ENCODE results near the gene RCAN2.
A peak's percentile ranks its signal among the peaks of the same experiment; 100 is the strongest.

RCAN2 gene

DNA sequence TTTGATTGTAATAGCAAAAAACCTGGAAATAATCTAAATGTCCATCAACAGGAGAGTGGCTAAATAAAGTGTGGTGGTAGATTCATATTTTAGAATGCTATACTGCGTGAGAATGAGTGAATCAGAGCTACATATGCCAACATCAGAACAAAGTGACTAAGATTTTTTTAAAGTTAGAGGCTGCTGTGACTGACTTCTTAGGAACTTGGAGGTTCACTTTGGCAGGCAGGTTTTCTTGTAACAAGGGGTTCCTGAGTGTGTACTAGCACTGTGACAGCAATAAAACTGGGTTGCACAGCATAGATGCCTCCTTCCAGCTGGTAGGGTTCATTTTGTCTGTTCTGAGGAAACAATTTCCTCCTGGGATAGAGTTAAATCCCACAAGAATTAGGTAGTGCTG lies 245.2 kb downstream of the RCAN2 start:
- DNase-seq: no peak

GRCh38 chr6:46244670-46245069 lies 246.6 kb downstream of the RCAN2 start:
- DNase-seq: no peak

GRCh38 chr6:46243754-46244153 lies 247.5 kb downstream of the RCAN2 start:
- no peak for DNase-seq

GRCh38 chr6:46242921-46243320 lies 248.3 kb downstream of the RCAN2 start:
- no peak for DNase-seq

GRCh38 chr6:46240866-46241565 lies 250.2 kb downstream of the RCAN2 start:
- DNase-seq: no peak

DNA sequence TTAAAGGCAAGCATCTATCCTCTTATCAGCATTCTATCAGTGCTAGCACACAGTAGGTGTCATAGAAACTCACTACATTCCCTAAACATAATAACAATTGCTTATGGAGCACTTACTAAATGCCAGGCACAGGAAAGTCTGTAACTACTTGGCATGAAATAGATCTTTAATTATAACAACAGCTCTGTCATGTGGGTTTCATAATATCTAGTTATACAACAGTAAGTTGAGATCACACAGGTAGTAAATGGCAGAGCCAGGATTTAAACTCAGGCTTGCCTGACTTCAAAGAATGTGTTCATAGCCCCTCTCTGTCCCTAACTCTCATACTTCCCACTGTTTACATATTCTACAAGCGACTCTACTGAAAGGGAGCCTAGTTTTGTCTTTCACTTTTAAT lies 254.5 kb downstream of the RCAN2 start:
- no peak for DNase-seq

GRCh38 chr6:46235242-46235641 lies 256.0 kb downstream of the RCAN2 start:
- DNase-seq: no peak

DNA sequence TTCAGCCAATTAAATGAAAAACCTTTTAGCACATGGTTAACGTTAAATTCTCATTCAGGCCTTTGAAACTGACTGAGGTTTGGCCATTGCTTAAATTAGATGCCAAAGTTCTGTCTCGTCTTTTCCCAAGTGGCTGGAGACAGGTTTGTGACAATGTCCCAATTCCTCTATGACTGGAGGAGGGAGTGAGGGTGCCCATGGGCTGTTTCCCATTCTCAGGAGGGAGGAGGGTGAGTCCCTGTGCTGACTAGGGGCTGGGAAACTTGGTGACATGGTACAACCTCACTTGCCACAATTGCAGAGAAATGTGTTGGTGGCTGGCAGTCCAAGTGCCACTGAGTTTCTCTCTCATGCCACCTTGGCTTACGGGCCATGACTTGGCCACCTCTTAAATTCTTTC lies 256.5 kb downstream of the RCAN2 start:
- no peak for DNase-seq

DNA sequence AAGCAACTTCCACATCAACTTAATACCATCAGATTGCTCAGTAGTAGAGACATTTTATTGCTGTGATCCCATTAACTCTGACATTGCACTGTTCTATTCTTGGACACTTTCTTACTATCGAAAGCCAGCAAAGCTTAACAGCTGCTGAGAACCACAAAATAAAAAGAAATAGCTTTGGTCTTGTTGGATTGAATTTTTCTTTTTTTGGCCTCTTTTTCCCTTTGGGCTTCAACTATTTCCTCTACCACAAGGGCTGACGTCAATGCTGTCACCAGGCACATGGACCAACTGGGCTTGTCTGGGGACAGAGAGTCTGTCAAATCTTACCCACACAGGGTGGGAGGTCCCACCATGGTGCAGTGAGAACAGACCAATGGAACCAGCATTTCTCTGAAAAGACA lies 257.1 kb downstream of the RCAN2 start:
- DNase-seq: no peak

- no peak for DNase-seq
Observed at GRCh38 chr6:46233129-46233528, 258.1 kb downstream of the RCAN2 start.

DNA sequence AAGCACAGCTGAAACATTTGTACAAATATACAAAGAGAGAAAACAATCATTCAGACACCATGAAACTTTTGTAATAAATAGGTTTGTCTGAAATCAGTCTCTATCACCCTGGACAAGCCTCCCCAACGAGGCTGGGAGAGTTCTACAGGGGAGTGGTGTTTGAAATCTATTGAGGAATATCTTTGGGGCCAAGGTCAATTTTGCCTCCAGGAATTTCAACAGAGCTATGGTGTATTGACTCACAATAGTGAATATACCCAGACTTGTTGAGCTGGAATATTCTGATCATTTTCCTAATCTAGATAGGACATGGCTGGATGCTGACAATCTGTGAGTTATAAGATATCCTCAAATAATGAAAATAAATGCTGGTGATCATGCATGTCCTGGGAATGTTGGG lies 269.0 kb downstream of the RCAN2 start:
- no peak for DNase-seq

GRCh38 chr6:46221222-46221793 lies 269.9 kb downstream of the RCAN2 start:
- peak in 1 of 2 donors; percentile 35 for DNase-seq

DNA sequence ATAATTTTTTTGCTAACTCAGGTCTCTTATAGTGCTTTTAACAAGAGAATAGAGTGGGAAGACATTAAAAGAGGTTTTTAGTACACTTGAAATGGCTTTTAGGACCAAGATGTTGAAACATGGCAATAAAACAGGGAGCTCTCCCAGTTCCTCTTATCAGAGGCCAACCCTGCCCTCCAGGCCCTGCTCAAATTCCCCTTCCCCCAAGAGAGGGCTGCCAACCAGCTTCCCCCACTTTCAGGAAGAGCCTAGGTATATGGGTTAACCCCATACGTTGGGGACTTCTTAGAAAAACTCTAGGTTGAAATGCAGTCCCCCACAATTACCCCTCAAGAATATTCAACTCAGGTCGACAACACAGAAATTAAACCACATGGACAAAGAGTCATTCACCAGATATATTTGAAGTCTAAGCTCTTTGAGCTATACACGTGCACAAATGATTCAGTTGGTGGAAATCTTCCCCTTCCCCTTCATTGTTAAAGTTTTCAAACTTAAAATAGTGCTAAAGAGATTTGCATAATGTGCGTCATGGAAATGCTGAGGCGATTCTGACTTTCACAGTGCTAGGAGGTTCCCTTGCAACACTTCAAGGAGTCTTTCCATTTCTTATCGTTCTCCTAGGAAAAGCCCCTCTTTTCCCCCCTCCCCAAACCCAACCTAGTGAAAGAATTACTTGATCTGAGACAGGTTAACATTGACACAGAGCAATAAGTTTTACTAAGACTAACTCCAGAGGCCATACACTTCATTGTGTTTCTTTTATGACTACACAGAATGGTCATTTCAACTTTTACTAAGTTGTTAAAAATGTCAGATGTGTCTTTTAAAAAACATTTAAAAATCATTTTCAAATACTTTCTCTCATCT lies 270.7 kb downstream of the RCAN2 start:
- no peak for DNase-seq

DNA sequence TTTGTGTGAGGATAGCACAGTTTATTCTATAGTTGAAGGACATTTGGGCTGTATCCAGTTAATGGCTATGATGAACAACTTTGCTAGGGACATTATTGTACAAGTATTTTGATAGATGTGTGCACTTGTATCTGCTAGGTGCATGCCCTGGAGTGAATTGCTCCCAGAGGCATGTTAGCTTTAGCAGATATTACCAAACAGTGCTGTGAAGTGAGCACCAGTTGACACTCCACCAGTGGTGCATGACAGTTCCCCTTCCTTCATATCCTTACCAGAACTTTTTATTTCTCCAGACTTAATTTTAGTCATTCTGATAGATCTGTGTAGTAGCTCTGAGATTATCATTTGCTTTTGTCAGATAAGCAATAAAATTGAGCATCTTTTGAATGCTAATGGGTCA lies 271.6 kb downstream of the RCAN2 start:
- DNase-seq: no peak

GRCh38 chr6:46218457-46218856 lies 272.8 kb downstream of the RCAN2 start:
- no peak for DNase-seq

DNA sequence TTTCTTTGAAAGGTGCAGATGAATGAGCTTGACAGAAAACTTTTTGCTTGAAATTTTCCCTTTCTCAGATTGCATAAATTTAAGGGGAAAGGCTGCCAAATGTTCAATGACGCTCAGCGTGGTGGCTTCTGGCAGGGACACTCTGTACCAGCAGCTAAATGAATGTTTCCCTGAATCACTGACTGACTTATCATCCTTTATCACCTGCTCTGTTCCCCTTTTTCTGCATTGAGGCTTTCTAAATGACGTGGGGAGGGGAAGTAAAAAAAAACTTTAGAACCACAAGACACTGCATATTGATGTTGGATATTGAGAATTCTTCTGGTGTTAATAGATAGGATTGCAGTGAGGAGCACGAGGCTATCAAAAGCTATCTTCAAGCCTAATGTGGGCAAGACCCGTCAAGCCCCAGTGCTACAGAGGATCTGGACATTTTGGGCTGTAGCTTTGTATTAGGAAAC lies 273.5 kb downstream of the RCAN2 start:
- no peak for DNase-seq

GRCh38 chr6:46216879-46217278 lies 274.4 kb downstream of the RCAN2 start:
- DNase-seq: no peak

DNA sequence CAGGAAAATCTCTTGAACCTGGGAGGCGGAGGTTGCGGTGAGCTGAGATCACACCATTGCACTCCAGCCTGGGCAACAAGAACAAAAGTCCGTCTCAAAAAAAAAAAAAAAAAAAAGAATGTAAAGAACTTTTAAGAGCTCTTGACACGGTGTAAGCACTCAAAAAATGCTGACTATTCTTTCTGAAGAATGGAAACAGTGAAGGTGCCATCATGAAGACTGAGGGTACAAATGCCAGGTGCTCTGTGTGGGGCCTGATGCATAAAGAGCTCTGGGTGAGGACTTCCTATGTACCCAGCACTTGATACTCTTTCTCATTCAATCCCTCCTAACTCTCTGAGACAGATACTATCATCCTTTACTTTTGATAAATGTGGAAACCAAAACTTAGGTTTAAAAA lies 275.5 kb downstream of the RCAN2 start:
- no peak for DNase-seq

DNA sequence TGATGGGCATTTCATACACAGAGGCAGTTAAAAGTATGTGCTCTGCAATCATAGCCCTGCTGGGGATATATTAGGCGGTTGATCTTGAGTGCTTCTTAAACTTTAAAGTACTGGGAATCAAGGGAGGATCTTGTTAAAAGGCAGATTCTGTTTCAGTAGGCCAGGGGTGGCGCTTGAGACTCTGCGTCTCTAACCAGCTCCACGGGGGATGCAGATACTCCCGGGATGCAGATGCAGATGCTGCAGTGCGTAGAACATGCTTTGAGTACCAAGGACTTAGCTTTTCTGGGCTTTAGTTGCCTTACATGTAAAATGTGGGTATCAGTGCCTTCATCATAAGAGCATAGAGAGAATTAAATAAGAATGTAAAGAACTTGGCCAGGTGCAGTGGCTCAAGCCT lies 276.0 kb downstream of the RCAN2 start:
- DNase-seq: no peak

DNA sequence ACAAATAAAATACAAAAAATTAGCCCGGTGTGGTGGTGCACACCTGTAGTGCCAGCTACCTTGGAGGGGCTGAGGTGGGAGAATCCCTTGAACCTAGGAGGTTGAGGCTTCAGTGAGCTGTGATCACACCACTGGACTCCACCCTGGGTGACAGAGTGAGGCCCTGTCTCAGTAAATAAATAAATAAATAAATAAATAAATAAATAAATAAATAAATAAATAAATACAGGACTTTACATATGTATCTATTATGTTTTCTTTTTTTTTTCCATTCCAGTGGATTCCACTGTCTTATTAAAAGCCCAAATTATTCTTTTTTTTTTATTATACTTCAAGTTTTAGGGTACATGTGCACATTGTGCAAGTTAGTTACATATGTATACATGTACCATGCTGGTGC lies 279.3 kb downstream of the RCAN2 start:
- no peak for DNase-seq

DNA sequence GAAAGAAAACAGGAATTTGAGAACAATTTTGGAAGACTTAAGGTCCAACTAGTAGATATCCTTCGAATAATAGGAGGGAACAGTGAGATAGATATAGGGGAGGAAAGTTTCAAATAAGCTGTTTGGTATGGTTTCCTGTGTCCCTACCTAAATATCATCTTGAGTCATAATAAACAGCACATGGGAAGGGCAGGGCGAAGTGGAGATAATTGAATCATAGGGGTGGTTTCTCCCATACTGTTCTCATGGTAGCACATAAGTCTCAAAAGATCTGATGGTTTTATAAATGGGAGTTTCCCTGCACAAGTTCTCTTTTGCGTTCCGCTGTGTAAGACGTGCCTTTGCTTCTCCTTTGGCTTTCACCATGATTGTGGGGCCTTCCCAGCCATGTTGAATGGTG lies 281.0 kb downstream of the RCAN2 start:
- no peak for DNase-seq

GRCh38 chr6:46208303-46208702 lies 282.9 kb downstream of the RCAN2 start:
- DNase-seq: no peak

- DNase-seq: no peak
Observed at GRCh38 chr6:46207174-46207573, 284.1 kb downstream of the RCAN2 start.

Data from CD4-positive, alpha-beta T cell treated with Interleukin-4 for 1 hour (primary cell).